Tibial artery (tissue), 4 donors: ENCODE measurements around the gene CD28.

Experiments
- DNase-seq, 2 donors: peaks; one replicate each; pipeline ENCODE4 v3.0.0-alpha.2; 2019
- H3K27ac ChIP-seq, 2 donors: fragments of 200-600 bp; sonication (generic) in 1 of 2; 1 replicate in 1 of 2; 2 replicates in 1 of 2; pipeline ENCODE4 v1.5.1; 2018 to 2019; ENCODE audit warnings: mild to moderate bottlenecking in 1 of 2
- H3K27me3 ChIP-seq, 2 donors: fragments of 200-600 bp; sonication (generic) in 1 of 2; one replicate each; pipeline versions ENCODE4 v1.5.1 to v1.6.0; 2016 to 2019
- H3K36me3 ChIP-seq, 3 donors: fragments of 200-600 bp; sonication (generic) in 2 of 3; one replicate each; pipeline ENCODE4 v1.5.1; 2016 to 2019; ENCODE audit warnings: mild to moderate bottlenecking in 2 of 3
- H3K4me1 ChIP-seq, 4 donors: fragments of 200-600 bp; sonication (generic) in 2 of 4; 1 replicate in 3 of 4; 2 replicates in 1 of 4; pipeline ENCODE4 v1.5.1; 2016 to 2019
- H3K4me3 ChIP-seq, 2 donors: fragments of 200-600 bp; sonication (generic) in 1 of 2; 1 replicate in 1 of 2; 2 replicates in 1 of 2; pipeline ENCODE4 v1.5.1; 2018 to 2019; ENCODE audit warnings: mild to moderate bottlenecking in 2 of 2
- H3K9me3 ChIP-seq, 3 donors: fragments of 200-600 bp; sonication (generic) in 1 of 3; one replicate each; pipeline ENCODE4 v1.5.1; 2016 to 2019
- intact Hi-C: fragments of 100-400 bp; cut with DNase I; formaldehyde crosslinking; loops from one replicate; pipeline ENCODE4 v1.15.0; 2023; ENCODE audit warnings: low total_unique reads
- TF ChIP-seq, protein P1 (sequence below), 2 experiments: fragments of 200-600 bp in 1 of 2; fragments of 450-650 bp in 1 of 2; IDR thresholded peaks; one replicate each; pipeline ENCODE4 v1.5.1; 2017 to 2019; ENCODE audit warnings: antibody characterized with exemption in 2 of 2, mild to moderate bottlenecking in 1 of 2, moderate library complexity in 1 of 2

Gene CD28

DNA sequence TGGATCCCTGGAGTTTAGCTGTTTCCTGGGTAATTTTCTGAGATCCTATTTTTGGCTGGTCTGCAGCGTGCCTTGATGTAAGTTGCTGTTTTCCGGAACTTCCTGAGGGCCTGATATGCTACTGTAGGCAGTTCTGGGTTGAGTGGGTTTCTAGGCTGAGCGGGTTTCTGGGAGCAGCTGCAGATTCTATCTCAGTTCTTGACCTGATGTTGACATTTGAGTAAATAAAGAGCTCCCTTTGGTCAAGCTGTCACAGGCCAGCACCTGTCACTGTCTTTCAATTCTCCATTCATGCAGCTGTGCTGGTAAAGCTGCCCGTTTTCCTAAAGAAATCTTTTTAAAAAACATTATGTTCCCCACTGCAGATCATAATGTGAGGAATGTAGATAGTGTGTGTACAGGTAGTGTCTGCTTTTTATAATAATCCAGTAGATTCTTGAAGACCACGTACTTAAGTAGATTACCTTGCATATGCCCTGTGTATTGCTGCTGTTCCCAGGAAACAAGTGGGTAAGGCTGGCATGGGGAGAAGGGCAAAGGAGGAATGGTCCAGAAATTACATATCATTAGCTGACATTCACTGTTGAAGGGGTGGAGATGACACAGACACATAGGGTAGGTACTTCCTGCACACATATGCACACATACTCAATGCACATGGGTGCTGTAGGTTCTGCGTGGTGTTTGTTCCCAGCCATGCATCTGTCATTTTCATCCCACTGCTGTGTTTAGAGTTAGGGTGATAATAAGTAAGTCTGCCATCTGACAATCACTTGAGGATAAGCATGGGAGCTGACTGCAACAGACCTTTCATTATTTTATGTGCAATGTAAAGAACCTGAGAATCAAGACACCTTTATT lies 25.9 kb downstream of the CD28 start:
- DNase-seq: no peak
- H3K36me3 ChIP-seq: no peaks in the 10 kb centered on the region
- intact Hi-C loops: no loop called here
- no peak overlapping the region for H3K4me3 ChIP-seq
- H3K27ac ChIP-seq: no peak overlapping the region
- TF ChIP-seq, protein P1, sequence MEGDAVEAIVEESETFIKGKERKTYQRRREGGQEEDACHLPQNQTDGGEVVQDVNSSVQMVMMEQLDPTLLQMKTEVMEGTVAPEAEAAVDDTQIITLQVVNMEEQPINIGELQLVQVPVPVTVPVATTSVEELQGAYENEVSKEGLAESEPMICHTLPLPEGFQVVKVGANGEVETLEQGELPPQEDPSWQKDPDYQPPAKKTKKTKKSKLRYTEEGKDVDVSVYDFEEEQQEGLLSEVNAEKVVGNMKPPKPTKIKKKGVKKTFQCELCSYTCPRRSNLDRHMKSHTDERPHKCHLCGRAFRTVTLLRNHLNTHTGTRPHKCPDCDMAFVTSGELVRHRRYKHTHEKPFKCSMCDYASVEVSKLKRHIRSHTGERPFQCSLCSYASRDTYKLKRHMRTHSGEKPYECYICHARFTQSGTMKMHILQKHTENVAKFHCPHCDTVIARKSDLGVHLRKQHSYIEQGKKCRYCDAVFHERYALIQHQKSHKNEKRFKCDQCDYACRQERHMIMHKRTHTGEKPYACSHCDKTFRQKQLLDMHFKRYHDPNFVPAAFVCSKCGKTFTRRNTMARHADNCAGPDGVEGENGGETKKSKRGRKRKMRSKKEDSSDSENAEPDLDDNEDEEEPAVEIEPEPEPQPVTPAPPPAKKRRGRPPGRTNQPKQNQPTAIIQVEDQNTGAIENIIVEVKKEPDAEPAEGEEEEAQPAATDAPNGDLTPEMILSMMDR (IDR thresholded peaks at IDR 0.05): no peak
- no peaks in the 10 kb centered on the region for H3K9me3 ChIP-seq
- no peaks in the 10 kb centered on the region for H3K4me1 ChIP-seq
- H3K27me3 ChIP-seq: no peaks in the 10 kb centered on the region

DNA sequence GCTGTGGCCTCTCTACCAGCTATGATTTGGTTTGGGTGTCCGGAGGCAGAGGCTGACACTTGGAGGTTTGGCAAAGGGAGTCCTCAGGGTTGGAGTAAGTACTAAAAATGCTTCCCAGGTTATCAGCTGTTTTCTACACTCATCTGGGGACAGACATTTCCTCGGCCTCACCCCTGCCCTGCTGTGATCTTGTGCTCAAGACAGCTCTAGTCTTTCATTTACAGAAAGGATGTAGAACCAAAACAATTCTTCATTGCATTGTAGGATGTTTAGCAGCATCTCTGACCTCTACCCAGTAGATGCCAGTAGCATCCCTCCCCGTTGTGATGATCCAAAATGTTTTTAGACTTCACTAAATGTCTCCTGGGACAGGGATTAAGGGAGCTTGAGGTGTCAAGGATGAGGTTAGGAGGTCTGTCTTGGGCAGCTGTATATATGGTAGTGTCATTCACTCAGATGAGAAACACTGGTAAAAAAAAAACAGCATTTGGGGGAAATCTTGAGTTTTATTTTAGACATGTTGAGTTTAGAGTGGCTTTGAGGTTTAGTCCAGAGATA lies 26.6 kb downstream of the CD28 start:
- intact Hi-C loops: no loop called here
- H3K9me3 ChIP-seq: no peaks in the 10 kb centered on the region
- no peaks in the 10 kb centered on the region for H3K27me3 ChIP-seq
- H3K4me1 ChIP-seq: no peaks in the 10 kb centered on the region
- no peak overlapping the region for H3K27ac ChIP-seq
- H3K4me3 ChIP-seq: no peak overlapping the region
- H3K36me3 ChIP-seq: no peaks in the 10 kb centered on the region
- DNase-seq: no peak
- TF ChIP-seq, protein P1 (IDR thresholded peaks at IDR 0.05): no peak

DNA sequence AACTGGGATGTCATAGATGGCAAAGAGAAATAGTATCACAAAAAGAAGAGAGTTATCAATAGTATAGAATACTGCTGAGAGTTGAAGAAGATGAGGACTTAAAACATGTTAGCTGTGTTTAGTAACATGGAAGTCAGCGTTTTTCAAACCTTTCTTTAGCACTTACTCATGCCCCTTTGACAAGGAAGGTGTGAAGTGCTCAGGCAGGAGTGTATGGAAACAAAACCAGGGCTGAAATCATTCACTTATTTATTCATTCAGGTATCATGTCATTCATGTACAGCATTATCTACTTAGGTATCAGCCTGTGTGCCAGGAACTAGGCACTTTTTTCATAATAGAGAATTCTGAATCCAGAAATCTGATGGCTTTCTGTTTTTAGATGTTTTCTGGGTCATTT lies 27.2 kb downstream of the CD28 start:
- Histone ChIP-seq H3K9me3 (no peaks in the 10 kb centered on the region), H3K27me3 (no peaks in the 10 kb centered on the region), H3K36me3 (no peaks in the 10 kb centered on the region), H3K27ac (no peak overlapping the region), H3K4me3 (no peak overlapping the region), H3K4me1 (no peaks in the 10 kb centered on the region)
- TF ChIP-seq, protein P1 (IDR thresholded peaks at IDR 0.05): no peak
- DNase-seq: no peak
- intact Hi-C loops: no loop called here

DNA sequence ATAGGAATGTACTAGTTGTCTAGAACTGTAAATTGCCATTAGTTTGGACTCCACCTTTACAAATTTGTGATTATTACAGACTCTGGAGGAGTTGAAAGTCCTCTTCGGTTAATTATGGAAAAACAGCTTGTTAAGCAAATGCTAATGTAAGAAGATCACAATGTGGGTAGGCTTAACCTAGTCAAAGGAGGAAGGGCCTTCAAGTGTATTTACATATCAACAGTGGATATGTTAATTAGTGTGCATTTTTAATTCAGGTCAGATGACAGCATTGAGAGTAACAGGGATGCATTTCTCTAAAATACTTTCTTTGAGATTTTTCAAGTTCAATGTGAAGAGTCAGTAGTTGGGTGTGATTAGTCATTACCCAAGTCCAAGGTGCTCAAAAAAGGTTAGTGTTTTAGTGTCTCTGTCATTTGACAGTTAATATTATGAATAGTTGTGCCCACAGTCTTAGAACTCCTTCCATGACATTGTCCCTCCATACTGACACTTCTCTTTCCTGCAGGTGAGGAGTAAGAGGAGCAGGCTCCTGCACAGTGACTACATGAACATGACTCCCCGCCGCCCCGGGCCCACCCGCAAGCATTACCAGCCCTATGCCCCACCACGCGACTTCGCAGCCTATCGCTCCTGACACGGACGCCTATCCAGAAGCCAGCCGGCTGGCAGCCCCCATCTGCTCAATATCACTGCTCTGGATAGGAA lies 28.0 kb downstream of the CD28 start:
- TF ChIP-seq, protein P1 (IDR thresholded peaks at IDR 0.05): no peak
- Histone ChIP-seq H3K27ac (no peak overlapping the region), H3K36me3 (no peaks in the 10 kb centered on the region), H3K4me3 (no peak overlapping the region), H3K27me3 (no peaks in the 10 kb centered on the region), H3K4me1 (no peaks in the 10 kb centered on the region), H3K9me3 (no peaks in the 10 kb centered on the region)
- intact Hi-C loops: no loop called here
- no peak for DNase-seq

DNA sequence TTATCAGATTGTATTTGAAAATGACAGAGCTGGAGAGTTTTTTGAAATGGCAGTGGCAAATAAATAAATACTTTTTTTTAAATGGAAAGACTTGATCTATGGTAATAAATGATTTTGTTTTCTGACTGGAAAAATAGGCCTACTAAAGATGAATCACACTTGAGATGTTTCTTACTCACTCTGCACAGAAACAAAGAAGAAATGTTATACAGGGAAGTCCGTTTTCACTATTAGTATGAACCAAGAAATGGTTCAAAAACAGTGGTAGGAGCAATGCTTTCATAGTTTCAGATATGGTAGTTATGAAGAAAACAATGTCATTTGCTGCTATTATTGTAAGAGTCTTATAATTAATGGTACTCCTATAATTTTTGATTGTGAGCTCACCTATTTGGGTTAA lies 30.9 kb downstream of the CD28 start:
- Histone ChIP-seq H3K27me3 (no peaks in the 10 kb centered on the region), H3K27ac (no peak overlapping the region)
- TF ChIP-seq, protein P1 (IDR thresholded peaks at IDR 0.05): no peak

More for the DNA sequence above, 30.9 kb downstream of the CD28 start:
- H3K36me3 ChIP-seq: no peaks in the 10 kb centered on the region
- no peaks in the 10 kb centered on the region for H3K9me3 ChIP-seq
- intact Hi-C loops: no loop called here
- no peaks in the 10 kb centered on the region for H3K4me1 ChIP-seq
- H3K4me3 ChIP-seq: no peak overlapping the region
- DNase-seq: no peak
